Neutrophil (primary cell): ENCODE measurements around the gene CDK5RAP2.

Experiments used
- H3K27ac ChIP-seq: fragments of 200-600 bp; sonication (generic); 2 replicates; pipeline ENCODE4 v1.5.1; 2016; ENCODE audit warnings: mild to moderate bottlenecking, moderate library complexity
- H3K27me3 ChIP-seq: fragments of 200-600 bp; sonication (generic); 2 replicates; pipeline ENCODE4 v1.6.0; 2016; ENCODE audit warnings: mild to moderate bottlenecking
- H3K36me3 ChIP-seq: fragments of 200-600 bp; sonication (generic); 2 replicates; pipeline ENCODE4 v1.5.1; 2017
- H3K4me1 ChIP-seq, 2 experiments: fragments of 200-600 bp in 1 of 2; sonication (generic) in 1 of 2; 1 replicate in 1 of 2; 2 replicates in 1 of 2; pipeline versions ENCODE4 v1.5.1 to v1.6.1; 2013 to 2016; ENCODE audit warnings: low read depth in 1 of 2, low read length in 1 of 2, mild to moderate bottlenecking in 1 of 2, moderate library complexity in 1 of 2; ENCODE audit not compliant: control insufficient read depth in 1 of 2, insufficient read depth in 1 of 2
- H3K4me3 ChIP-seq, 2 experiments: fragments of 200-600 bp in 1 of 2; sonication (generic) in 1 of 2; 1 replicate in 1 of 2; 2 replicates in 1 of 2; pipeline ENCODE4 v1.5.1; 2013 to 2016; ENCODE audit warnings: low read depth in 1 of 2, low read length in 1 of 2, mild to moderate bottlenecking in 1 of 2, moderate library complexity in 1 of 2
- H3K9me3 ChIP-seq: fragments of 200-600 bp; sonication (generic); 2 replicates; pipeline ENCODE4 v1.5.1; 2016
- TF ChIP-seq, protein P1 (sequence below): fragments of 200-600 bp; sonication (generic); IDR thresholded peaks from 2 replicates; pipeline ENCODE4 v1.5.1; 2016; ENCODE audit warnings: antibody characterized with exemption

Gene CDK5RAP2

GRCh38 chr9:120396931-120397330 is 183.0 kb downstream of the CDK5RAP2 start:
- Histone ChIP-seq H3K9me3 (no peaks in the 10 kb centered on the region), H3K4me1 (no peaks in the 10 kb centered on the region), H3K4me3 (no peak overlapping the region), H3K36me3 (peaks cover 89% of the 10 kb centered on the region), H3K27ac (no peak overlapping the region), H3K27me3 (no peaks in the 10 kb centered on the region)
- TF ChIP-seq, protein P1, sequence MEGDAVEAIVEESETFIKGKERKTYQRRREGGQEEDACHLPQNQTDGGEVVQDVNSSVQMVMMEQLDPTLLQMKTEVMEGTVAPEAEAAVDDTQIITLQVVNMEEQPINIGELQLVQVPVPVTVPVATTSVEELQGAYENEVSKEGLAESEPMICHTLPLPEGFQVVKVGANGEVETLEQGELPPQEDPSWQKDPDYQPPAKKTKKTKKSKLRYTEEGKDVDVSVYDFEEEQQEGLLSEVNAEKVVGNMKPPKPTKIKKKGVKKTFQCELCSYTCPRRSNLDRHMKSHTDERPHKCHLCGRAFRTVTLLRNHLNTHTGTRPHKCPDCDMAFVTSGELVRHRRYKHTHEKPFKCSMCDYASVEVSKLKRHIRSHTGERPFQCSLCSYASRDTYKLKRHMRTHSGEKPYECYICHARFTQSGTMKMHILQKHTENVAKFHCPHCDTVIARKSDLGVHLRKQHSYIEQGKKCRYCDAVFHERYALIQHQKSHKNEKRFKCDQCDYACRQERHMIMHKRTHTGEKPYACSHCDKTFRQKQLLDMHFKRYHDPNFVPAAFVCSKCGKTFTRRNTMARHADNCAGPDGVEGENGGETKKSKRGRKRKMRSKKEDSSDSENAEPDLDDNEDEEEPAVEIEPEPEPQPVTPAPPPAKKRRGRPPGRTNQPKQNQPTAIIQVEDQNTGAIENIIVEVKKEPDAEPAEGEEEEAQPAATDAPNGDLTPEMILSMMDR, result no peak

DNA sequence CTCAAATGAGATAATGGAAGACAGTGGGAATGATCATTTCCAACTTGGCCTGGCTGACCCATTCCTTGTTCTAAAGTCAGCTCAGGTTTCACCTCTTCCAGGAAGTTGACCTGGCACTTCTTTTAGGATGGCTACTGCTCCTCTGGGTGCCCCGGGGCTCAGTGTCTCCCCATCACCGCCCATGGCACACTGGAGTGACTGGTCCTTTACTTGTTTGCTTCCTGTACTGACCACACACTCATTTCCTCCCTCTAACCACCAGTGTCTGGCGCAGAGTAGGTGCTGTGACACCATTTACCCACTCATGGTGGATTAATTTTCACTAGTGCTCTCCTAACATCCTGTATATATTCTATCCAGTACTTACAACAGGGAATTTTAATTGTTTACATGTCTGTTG is 183.5 kb downstream of the CDK5RAP2 start:
- no peak overlapping the region for H3K4me3 ChIP-seq
- no peaks in the 10 kb centered on the region for H3K27me3 ChIP-seq
- no peak overlapping the region for H3K27ac ChIP-seq
- H3K36me3 ChIP-seq, result peaks cover 89% of the 10 kb centered on the region
- TF ChIP-seq, protein P1, result no peak
- H3K9me3 ChIP-seq, result no peaks in the 10 kb centered on the region
- no peaks in the 10 kb centered on the region for H3K4me1 ChIP-seq

DNA sequence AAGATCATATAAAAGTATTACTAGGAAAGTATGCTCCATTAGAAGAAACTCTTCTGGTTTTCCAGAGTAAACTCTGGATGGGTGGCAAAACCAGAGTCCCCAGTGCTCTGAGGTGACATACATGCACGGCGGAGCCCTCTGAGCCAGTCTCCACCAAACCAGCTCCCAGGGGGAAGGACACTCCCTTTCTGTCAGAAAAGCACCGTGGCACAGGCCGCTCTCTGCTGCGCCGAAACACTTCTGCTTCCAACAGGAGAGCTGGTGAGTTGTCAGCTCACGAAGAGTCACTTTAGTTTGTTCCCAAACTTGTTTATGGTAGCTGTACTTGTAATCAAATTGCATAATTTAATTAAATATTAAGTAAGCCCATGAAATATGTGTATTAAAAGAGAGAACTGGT is 184.6 kb downstream of the CDK5RAP2 start:
- TF ChIP-seq, protein P1, result no peak
- Histone ChIP-seq H3K9me3 (no peaks in the 10 kb centered on the region), H3K27ac (no peak overlapping the region), H3K36me3 (peaks cover 93% of the 10 kb centered on the region), H3K4me3 (no peak overlapping the region), H3K4me1 (no peaks in the 10 kb centered on the region), H3K27me3 (no peaks in the 10 kb centered on the region)

- TF ChIP-seq, protein P1, result no peak
- no peaks in the 10 kb centered on the region for H3K9me3 ChIP-seq
- no peak overlapping the region for H3K27ac ChIP-seq
- H3K4me3 ChIP-seq, result no peak overlapping the region
- no peaks in the 10 kb centered on the region for H3K4me1 ChIP-seq
- peaks cover 93% of the 10 kb centered on the region for H3K36me3 ChIP-seq
- no peaks in the 10 kb centered on the region for H3K27me3 ChIP-seq
Observed at GRCh38 chr9:120394058-120394669, 185.8 kb downstream of the CDK5RAP2 start.

DNA sequence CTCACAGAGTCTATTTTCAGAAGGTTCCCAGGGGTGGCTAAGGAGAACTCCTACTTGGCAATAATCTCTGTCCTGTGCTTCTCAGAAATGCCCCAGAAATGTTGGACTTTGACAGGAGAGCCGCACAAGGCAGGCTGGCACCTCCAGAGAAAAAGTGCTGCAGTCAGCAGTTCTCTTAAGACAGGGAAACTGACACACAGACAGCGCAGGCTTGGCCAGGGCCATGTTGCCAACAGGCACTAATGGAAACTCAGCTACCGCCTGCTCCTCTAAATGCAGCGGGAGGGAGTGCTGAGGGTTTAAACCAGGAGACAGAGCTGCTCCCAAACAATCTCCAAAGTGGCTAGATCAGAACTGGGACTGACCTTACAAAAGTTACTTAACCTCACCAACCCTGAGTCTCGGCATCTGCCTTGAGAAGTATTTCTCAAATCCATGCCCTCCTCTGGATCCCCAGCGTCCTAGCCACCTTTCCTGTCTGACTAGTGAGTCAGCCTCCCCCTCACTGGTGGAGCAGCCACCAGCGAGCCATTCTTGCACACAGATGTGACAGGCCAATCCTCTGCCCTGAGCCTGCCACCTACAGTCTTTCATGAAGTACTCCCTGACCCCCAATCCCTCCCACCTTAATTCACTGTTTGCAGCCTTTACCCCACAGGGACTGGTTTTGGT is 186.4 kb downstream of the CDK5RAP2 start:
- H3K9me3 ChIP-seq, result no peaks in the 10 kb centered on the region
- no peak overlapping the region for H3K4me3 ChIP-seq
- peaks cover 93% of the 10 kb centered on the region for H3K36me3 ChIP-seq
- no peaks in the 10 kb centered on the region for H3K27me3 ChIP-seq
- TF ChIP-seq, protein P1, result no peak
- H3K27ac ChIP-seq, result no peak overlapping the region
- H3K4me1 ChIP-seq, result no peaks in the 10 kb centered on the region
